ENCODE results near the gene ATPAF1.

The ATPAF1 gene

DNA sequence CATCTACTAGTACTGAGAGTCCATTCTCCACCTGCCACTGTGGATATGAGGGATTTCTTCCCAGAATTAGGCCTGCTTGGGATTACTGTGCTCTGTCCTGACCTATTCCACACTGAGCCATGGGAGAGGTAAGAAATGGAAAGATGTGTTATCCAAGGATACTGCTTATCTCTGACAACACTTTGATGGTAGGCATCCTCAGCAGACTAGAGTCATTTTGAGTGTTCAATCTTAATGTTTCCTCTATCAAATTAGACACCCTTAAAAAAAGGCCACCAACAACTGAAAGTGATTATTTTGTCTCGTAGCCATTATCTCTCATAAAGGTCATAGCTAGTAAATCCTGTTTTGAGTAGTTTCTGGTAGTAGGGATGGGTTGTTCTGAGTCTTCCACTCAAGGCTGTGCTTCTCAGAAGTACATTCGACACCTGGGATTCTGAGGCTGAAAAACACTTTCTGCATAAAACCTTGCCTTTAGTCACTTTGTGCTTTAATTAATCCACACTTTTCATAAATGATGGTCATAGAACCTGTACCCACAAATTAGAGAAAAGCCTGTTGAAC is 8.8 kb downstream of the ATPAF1 start:
- TF ChIP-seq, protein P1, sequence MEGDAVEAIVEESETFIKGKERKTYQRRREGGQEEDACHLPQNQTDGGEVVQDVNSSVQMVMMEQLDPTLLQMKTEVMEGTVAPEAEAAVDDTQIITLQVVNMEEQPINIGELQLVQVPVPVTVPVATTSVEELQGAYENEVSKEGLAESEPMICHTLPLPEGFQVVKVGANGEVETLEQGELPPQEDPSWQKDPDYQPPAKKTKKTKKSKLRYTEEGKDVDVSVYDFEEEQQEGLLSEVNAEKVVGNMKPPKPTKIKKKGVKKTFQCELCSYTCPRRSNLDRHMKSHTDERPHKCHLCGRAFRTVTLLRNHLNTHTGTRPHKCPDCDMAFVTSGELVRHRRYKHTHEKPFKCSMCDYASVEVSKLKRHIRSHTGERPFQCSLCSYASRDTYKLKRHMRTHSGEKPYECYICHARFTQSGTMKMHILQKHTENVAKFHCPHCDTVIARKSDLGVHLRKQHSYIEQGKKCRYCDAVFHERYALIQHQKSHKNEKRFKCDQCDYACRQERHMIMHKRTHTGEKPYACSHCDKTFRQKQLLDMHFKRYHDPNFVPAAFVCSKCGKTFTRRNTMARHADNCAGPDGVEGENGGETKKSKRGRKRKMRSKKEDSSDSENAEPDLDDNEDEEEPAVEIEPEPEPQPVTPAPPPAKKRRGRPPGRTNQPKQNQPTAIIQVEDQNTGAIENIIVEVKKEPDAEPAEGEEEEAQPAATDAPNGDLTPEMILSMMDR (IDR thresholded peaks at IDR 0.05) = no peak

DNA sequence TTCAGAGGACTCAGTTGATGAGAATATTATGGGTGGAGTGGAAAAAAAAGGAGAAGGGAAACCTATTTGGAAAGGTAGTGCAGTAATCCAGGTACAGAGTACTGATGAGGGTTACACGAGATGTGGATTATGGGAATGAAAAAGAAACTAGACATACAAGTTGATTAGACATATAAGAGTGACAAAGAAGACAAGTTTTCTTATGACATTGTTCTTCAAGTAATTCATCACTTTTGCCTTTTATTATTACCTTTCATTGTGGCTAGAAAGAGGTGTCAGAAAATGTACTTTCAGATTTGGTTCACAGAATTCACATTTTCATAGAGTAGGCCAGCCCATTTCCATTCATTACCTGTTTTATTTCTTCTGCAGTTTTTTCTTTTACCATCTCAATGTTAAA is 10.4 kb downstream of the ATPAF1 start:
- TF ChIP-seq, protein P1 (IDR thresholded peaks at IDR 0.05) = no peak

DNA sequence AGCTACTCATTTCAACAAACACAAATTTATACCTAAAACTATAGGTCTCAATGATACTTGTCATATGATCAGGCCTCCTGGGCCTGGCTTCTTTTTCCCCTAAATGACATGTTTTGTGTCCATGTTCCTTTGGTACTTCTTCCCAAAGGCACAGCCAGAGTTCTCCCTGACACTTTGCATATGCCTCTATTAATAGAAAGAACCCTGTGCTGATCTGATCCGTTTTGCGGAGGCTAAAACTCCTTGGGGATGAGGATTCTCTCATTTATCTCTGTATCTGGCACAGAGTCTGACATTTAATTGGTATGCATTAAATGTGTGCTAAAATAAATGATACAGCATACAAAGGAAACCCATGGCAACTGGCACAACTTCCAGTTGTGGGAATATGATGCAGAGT is 11.5 kb downstream of the ATPAF1 start:
- TF ChIP-seq, protein P1 (IDR thresholded peaks at IDR 0.05) = no peak

DNA sequence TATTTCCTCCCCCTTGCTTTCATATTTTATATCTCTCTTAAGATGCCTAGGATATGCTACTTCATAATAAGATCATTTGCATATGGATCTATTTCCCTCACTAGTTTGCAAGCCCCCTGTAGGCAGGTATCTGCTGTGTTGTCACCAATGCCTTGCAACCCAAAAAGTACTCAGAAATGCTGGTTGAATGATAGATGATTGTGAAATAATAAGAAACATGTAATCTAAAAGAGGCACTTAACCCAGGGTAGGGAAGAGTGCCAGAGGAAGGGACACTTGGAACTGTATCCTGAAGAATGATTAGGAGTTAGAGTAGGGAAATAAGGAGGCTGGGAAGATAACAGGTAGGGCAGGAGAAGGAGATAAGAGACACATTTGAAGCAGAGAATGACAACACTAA is 12.3 kb downstream of the ATPAF1 start:
- TF ChIP-seq, protein P1 (IDR thresholded peaks at IDR 0.05) = no peak

DNA sequence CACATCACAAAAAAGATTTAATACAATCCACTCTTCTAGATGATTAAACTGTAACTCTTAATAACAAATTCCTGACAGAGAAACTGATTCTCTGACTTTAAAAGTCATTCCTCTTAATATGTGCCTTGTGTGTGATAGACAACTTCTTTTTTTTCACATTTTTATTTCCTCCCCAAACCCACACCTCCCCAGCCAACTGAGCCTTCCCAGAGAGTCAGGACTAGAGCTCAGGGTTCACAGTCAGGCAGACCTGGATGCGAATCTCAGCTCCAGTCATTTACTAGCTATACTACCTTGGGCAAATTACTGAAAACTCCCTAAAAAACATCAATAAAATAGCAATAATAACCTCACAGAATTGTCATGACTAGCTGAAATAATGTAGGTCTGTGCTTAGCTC is 14.2 kb downstream of the ATPAF1 start:
- TF ChIP-seq, protein P1 (IDR thresholded peaks at IDR 0.05) = no peak

DNA sequence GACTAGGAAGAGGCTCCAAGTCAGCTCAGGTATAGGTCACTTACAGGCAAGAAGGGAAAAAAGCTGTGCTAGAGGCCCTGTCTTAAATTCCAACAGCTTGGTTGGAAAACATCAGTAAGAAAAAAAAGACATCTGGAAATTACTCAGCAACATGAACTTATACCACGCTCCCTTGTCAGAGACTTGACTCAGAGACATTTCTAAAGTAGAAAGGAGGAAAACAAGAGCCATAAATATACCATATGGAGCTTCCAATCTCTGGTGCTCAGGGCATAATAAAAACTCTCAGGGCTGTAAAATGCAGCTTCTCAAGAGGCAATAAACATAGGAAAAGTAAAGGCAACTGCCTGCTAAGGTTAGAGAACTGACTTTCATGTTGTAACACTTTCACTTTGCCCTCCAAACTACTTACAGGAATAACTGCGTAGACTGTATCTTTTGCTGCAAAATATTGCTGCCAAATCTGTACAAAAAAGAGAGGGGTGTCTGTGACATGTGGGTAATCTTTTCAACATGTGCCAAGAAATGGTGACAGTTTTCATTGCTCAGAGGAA is 14.7 kb downstream of the ATPAF1 start:
- TF ChIP-seq, protein P1 (IDR thresholded peaks at IDR 0.05) = no peak

DNA sequence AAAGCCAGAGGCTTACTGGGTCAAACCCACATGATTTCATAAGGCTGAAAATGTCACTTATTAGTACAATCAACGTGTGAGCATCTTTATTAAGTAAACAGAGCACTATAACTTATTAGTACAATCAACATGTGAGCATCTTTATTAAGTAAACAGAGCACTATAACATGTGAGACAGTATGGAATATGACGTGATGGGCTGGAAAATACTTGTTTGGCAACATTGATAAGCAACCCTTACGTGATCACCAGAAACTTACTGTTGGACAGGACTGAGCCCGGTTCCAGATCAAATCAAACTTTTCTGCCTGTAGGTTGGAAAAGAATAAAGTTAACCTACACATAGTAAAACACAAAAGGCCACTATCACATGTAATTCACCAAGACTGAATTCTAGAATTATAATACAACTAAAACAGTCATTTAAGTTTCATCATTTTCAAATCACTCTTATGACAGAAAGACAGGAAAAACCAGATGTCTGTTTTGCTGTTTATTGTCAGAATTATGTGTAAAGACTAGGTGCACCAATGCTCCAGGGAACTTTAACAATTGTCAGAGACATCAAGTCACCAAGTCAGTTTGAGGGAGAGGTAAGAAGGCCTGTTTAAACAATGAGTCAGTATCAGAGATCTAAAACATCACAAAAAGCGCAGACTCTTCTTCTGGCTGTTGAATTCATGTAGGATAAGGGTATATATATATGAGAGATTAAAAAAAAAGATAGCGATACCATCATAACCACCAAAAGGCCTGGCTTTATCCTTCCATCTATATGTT is 15.7 kb downstream of the ATPAF1 start:
- TF ChIP-seq, protein P1 (IDR thresholded peaks at IDR 0.05) = no peak

Data from LNCAP (cell line).